HG03095 (cell line): ENCODE data around the gene MTIF2.
"Not testable (repeated sequence)": the region's sequence is repeated elsewhere in the genome, so short reads cannot be mapped to it uniquely, and the experiment has no call there.

Source experiments
- ATAC-seq: cut with Tn5 transposase; IDR thresholded peaks from one replicate; pipeline ENCODE4 v1.9.1; 2021; ENCODE audit warnings: moderate library complexity; ENCODE audit not compliant: unreplicated experiment

Gene MTIF2

DNA sequence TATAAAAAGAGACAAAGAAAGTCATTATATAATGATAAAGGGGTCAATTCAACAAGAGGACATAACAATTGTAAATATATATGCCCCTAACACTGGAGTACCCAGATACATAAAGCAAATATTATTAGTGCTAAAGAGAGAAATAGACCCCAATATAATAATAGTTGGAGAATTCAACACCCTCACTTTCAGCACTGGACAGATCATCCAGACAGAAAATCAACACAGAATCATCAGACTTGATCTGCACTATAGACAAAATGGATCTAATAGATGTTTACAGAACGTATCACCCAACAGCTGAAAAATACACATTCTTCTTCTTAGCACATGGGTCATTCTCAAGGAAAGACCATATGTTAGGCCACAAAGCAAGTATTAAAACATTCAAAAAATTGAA, 68.6 kb downstream of the MTIF2 start:
- no peak for ATAC-seq

DNA sequence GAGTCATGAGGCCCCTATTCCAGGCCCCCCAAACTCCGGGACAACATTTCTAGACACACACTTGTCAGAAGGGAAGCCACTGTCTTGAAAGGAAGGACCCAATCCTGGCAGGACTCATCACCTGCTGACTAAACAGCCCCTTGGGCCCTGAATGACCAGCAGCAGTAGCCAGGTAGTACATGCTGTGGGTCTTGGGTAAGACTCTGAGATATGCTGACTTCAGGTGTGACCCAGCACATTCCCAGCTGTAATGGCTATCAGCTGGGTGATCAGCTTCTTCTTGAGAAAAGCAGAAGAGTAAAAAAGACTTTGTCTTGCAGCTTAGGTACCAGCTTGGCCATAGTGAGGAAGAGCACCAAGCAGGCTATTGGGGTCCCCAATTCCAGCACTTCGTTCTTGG, 72.5 kb downstream of the MTIF2 start:
- ATAC-seq: no peak

DNA sequence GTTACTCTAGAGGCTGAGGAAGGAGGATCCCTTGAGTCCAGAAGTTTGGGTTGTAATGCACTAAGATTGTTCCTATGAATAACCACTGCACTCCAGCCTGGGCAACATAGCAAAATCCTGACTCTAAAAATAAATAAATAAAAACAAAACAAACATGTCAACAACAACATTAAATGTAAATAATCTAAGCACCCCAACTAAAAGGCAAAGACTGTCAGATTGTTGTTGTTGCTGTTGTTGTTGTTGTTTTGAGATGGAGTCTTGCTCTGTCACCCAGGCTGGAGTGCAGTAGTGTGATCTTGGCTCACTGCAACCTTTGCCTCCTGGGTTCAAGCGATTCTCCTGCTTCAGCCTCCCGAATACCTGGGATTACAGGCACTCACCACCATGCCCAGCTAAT, 77.1 kb downstream of the MTIF2 start:
- ATAC-seq: not testable (repeated sequence)

GRCh38 chr2:55186837-55187236, 82.2 kb downstream of the MTIF2 start:
- ATAC-seq: not testable (repeated sequence)
